GM18499 (cell line): ENCODE results near the gene PARVA.
"Not testable (repeated sequence)": the region's sequence is repeated elsewhere in the genome, so short reads cannot be mapped to it uniquely, and the experiment has no call there.

ENCODE experiments used
- ATAC-seq: cut with Tn5 transposase; IDR thresholded peaks from one replicate; pipeline ENCODE4 v1.9.1; 2021; ENCODE audit warnings: moderate number of reproducible peaks; ENCODE audit not compliant: insufficient read depth, unreplicated experiment

Gene PARVA

GRCh38 chr11:12377106-12377823 is at the start of gene PARVA:
TSS of gene PARVA (plus strand) at chr11:12377571. CDS start at chr11:12377648, 77 bp downstream.
- ATAC-seq, result no peak

GRCh38 chr11:12329169-12329568 is 48.2 kb upstream of the PARVA start:
- no peak for ATAC-seq

- no peak for ATAC-seq
These were observed 47.6 kb upstream of the PARVA start for GRCh38 chr11:12329797-12330196.

- ATAC-seq, result no peak
These were observed 46.7 kb upstream of the PARVA start for GRCh38 chr11:12330485-12331231.

- no peak for ATAC-seq
These were observed 46.0 kb upstream of the PARVA start for GRCh38 chr11:12331239-12331874.

GRCh38 chr11:12343526-12343925 is 33.8 kb upstream of the PARVA start:
- no peak for ATAC-seq

GRCh38 chr11:12353534-12353933 is 23.8 kb upstream of the PARVA start:
- no peak for ATAC-seq

GRCh38 chr11:12354750-12355545 is 22.4 kb upstream of the PARVA start:
- no peak for ATAC-seq

- no peak for ATAC-seq
These were observed 20.3 kb upstream of the PARVA start for GRCh38 chr11:12356944-12357655.

- ATAC-seq, result not testable (repeated sequence)
These were observed 19.7 kb upstream of the PARVA start for GRCh38 chr11:12357697-12358096.

GRCh38 chr11:12358302-12359188 is 18.8 kb upstream of the PARVA start:
- no peak for ATAC-seq

GRCh38 chr11:12359761-12360160 is 17.6 kb upstream of the PARVA start:
- no peak for ATAC-seq

- ATAC-seq, result no peak
These were observed 15.7 kb upstream of the PARVA start for GRCh38 chr11:12361682-12362081.

- ATAC-seq, result no peak
These were observed 14.5 kb upstream of the PARVA start for GRCh38 chr11:12362857-12363256.

- no peak for ATAC-seq
These were observed 14.0 kb upstream of the PARVA start for GRCh38 chr11:12363373-12363772.

- not testable (repeated sequence) for ATAC-seq
These were observed 11.3 kb upstream of the PARVA start for GRCh38 chr11:12365965-12366575.

GRCh38 chr11:12367057-12367456 is 10.3 kb upstream of the PARVA start:
- not testable (repeated sequence) for ATAC-seq

GRCh38 chr11:12372111-12372510 is 5.3 kb upstream of the PARVA start:
- no peak for ATAC-seq
